Activated CD8-positive, alpha-beta T cell treated with anti-CD3 and anti-CD28 coated beads, Interleukin-2, amount 10 ng/mL, durations not matched to agents 7 days and 5 days (primary cell): ENCODE measurements around the gene GRM5. TPM values are rescaled to one million over a fixed set of nuclear protein-coding genes. Genes with fewer than 3 reads are reported as not detected.

Source experiments
- ATAC-seq: fragments of 150-1000 bp; cut with Tn5 transposase; one replicate; pipeline ENCODE4 v1.10.0; 2021; ENCODE audit warnings: moderate library complexity
- CTCF ChIA-PET: fragments of 350-600 bp; sonication (Branson Sonifier 250); formaldehyde crosslinking; loops from one replicate; lab custom pipeline; 2021; ENCODE audit warnings: antibody characterized with exemption; lab: Charles Lee
- POLR2A ChIA-PET: fragments of 350-600 bp; sonication (Branson Sonifier 250); formaldehyde crosslinking; loops from one replicate; lab custom pipeline; 2021; ENCODE audit warnings: antibody characterized with exemption; lab: Charles Lee
- DNase-seq: peaks from one replicate; pipeline ENCODE4 v3.0.0-alpha.2; 2020
- H3K27ac Mint-ChIP-seq: one replicate; pipeline ENCODE4 v1.8.0; 2021; ENCODE audit warnings: mild to moderate bottlenecking, mixed read lengths
- H3K27me3 Mint-ChIP-seq: one replicate; pipeline ENCODE4 v1.8.0; 2021; ENCODE audit warnings: low read depth, mixed read lengths
- H3K36me3 Mint-ChIP-seq: one replicate; pipeline ENCODE4 v1.8.0; 2021; ENCODE audit warnings: low read depth, mixed read lengths
- H3K4me1 Mint-ChIP-seq: one replicate; pipeline ENCODE4 v1.8.0; 2021; ENCODE audit warnings: low read depth, mixed read lengths
- H3K4me3 Mint-ChIP-seq: one replicate; pipeline ENCODE4 v1.8.0; 2021; ENCODE audit warnings: mild to moderate bottlenecking, mixed read lengths
- H3K9me3 Mint-ChIP-seq: one replicate; pipeline ENCODE4 v1.8.0; 2022; ENCODE audit warnings: mixed read lengths; ENCODE audit not compliant: insufficient read depth
- total RNA-seq, 2 experiments: library from RNA; stranded (reverse); gene quantifications; one replicate each; pipeline ENCODE4 v1.2.3, GENCODE V29; 2021

Gene GRM5
- total RNA-seq, 2 experiments from 2014 or later, result not detected

GRCh38 chr11:88495836-88496235 lies 569.9 kb downstream of the GRM5 start:
- CTCF ChIA-PET, result interaction anchor here (0.8 kb wide), 1 partner anchor 438 kb away, joined by 3 read pairs; no protein-coding TSS in a partner anchor
- no peaks in the 10 kb centered on the region for H3K9me3 Mint-ChIP-seq
- no peak for DNase-seq
- POLR2A ChIA-PET, result no interaction called here
- no peak overlapping the region for H3K4me3 Mint-ChIP-seq
- no peak for ATAC-seq
- H3K27me3 Mint-ChIP-seq, result peaks cover 18% of the 10 kb centered on the region
- no peak overlapping the region for H3K27ac Mint-ChIP-seq
- no peaks in the 10 kb centered on the region for H3K36me3 Mint-ChIP-seq
- no peaks in the 10 kb centered on the region for H3K4me1 Mint-ChIP-seq

GRCh38 chr11:88494848-88495247 lies 570.9 kb downstream of the GRM5 start:
- no peaks in the 10 kb centered on the region for H3K9me3 Mint-ChIP-seq
- DNase-seq (no peak), ATAC-seq (no peak)
- H3K4me3 Mint-ChIP-seq, result no peak overlapping the region
- ChIA-PET POLR2A (no interaction called here), CTCF (no interaction called here)
- no peaks in the 10 kb centered on the region for H3K4me1 Mint-ChIP-seq
- no peaks in the 10 kb centered on the region for H3K36me3 Mint-ChIP-seq
- H3K27ac Mint-ChIP-seq, result no peak overlapping the region
- peaks cover 15% of the 10 kb centered on the region for H3K27me3 Mint-ChIP-seq

GRCh38 chr11:88491674-88492073 lies 574.1 kb downstream of the GRM5 start:
- ChIA-PET CTCF (no interaction called here), POLR2A (no interaction called here)
- H3K4me1 Mint-ChIP-seq, result no peaks in the 10 kb centered on the region
- peaks cover 7% of the 10 kb centered on the region for H3K27me3 Mint-ChIP-seq
- DNase-seq, result no peak
- no peaks in the 10 kb centered on the region for H3K36me3 Mint-ChIP-seq
- ATAC-seq, result no peak
- no peak overlapping the region for H3K27ac Mint-ChIP-seq
- H3K4me3 Mint-ChIP-seq, result no peak overlapping the region
- no peaks in the 10 kb centered on the region for H3K9me3 Mint-ChIP-seq

DNA sequence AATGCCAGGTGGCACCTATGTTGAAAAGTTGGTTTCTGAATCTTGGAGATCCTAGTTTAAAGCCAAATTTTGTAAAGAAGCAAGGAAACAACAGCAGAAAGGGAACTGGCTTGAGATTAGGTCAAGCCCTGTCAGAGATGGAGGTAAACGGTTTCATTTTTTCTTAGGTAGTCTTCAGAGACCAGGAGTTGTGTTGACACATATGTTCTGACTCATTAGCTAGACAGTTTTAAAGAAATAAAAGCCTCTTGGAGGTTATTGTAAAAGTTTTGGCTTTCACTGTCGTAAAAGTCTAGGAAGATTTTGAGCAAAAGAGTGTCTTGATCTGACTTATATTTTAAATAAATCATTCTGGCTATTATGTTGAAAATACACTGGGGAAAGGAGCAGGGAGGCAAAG lies 576.8 kb downstream of the GRM5 start:
- POLR2A ChIA-PET, result no interaction called here

DNA sequence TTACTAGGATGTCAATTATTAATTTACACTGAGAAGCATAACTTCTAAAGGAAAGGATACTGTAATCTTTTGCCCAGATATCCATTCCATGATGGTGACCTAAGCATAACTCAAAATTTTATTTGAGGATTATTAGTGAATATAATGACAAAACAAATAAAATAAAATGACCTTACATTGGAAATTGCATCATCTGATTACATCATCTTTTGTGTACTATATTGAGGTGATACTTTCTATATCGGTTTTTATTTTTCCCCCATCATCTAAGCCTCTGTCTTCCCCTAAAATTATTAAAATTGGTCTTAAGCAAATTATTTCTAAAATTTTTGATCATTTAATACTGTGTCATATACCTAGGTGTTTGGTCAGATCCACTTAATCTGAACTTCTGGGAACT lies 578.1 kb downstream of the GRM5 start:
- H3K9me3 Mint-ChIP-seq, result no peaks in the 10 kb centered on the region

More for the DNA sequence above, 576.8 kb downstream of the GRM5 start:
- peaks cover 4% of the 10 kb centered on the region for H3K4me1 Mint-ChIP-seq
- no peak overlapping the region for H3K4me3 Mint-ChIP-seq
- ATAC-seq (no peak), DNase-seq (no peak)
- no peaks in the 10 kb centered on the region for H3K36me3 Mint-ChIP-seq
- peaks cover 2% of the 10 kb centered on the region for H3K27me3 Mint-ChIP-seq
- no peak overlapping the region for H3K27ac Mint-ChIP-seq
- H3K9me3 Mint-ChIP-seq, result no peaks in the 10 kb centered on the region
- CTCF ChIA-PET, result no interaction called here

GRCh38 chr11:88484873-88485621 lies 580.7 kb downstream of the GRM5 start:
- no peaks in the 10 kb centered on the region for H3K36me3 Mint-ChIP-seq
- peak; percentile 38 for DNase-seq
- ATAC-seq, result peak; percentile 82
- H3K4me3 Mint-ChIP-seq, result no peak overlapping the region
- no peaks in the 10 kb centered on the region for H3K9me3 Mint-ChIP-seq
- ChIA-PET CTCF (interaction anchor here (0.6 to 2.1 kb wide), 20 partner anchors 9 to 307 kb away, joined by 3 to 10 read pairs (median 3); no protein-coding TSS in a partner anchor), POLR2A (no interaction called here)
- H3K27me3 Mint-ChIP-seq, result peaks cover 5% of the 10 kb centered on the region
- peaks cover 4% of the 10 kb centered on the region for H3K4me1 Mint-ChIP-seq
- no peak overlapping the region for H3K27ac Mint-ChIP-seq

More for the DNA sequence above, 578.1 kb downstream of the GRM5 start:
- DNase-seq (no peak), ATAC-seq (no peak)
- no peak overlapping the region for H3K4me3 Mint-ChIP-seq
- H3K27ac Mint-ChIP-seq, result no peak overlapping the region
- POLR2A ChIA-PET, result no interaction called here
- H3K27me3 Mint-ChIP-seq, result peaks cover 5% of the 10 kb centered on the region
- CTCF ChIA-PET, result no interaction called here
- peaks cover 4% of the 10 kb centered on the region for H3K4me1 Mint-ChIP-seq
- no peaks in the 10 kb centered on the region for H3K36me3 Mint-ChIP-seq

DNA sequence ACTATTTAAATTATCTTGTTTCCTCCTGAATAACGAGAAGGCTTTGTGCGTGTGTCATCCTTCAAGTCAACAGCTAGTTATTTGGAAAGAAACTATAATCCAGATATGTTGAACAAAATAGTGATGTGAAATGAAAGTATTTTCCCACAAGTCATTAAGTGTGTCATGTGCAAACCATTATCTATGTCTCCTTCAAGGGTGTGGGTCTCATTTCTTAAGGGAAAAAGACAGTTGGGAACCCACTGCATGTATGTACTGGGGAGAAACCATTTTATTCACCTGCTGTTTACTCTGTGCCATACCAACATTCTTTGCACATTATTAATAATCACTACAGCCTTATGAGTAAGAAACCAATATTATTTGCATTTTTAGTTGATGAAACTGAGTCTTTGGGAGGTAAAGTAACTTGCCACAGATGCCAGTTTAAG lies 582.9 kb downstream of the GRM5 start:
- no peaks in the 10 kb centered on the region for H3K9me3 Mint-ChIP-seq

DNA sequence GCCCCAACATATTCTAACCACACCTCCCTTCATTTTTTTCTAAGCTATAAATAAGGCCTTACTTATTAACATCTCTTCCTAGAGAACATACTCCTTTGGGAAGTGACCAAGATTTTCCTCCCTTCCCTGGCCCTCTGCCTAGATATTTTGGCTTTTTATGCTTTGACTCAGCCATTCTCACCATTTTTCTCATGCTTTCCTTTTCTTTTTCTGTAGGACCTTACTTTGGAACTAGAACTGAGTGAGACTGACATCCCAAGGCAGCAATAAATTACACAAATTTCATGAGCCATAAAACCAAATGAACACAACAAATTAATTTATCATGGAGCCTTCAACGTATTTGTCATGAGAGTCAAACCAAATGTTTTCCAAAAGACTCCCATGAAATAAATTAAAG lies 585.6 kb downstream of the GRM5 start:
- Mint-ChIP-seq H3K27me3 (peaks cover 3% of the 10 kb centered on the region), H3K9me3 (no peaks in the 10 kb centered on the region), H3K36me3 (no peaks in the 10 kb centered on the region), H3K4me1 (peaks cover 4% of the 10 kb centered on the region), H3K4me3 (no peak overlapping the region), H3K27ac (no peak overlapping the region)
- ATAC-seq, result no peak
- DNase-seq, result no peak
- CTCF ChIA-PET, result no interaction called here
- POLR2A ChIA-PET, result no interaction called here

More for the DNA sequence above, 582.9 kb downstream of the GRM5 start:
- no peak overlapping the region for H3K27ac Mint-ChIP-seq
- no peaks in the 10 kb centered on the region for H3K36me3 Mint-ChIP-seq
- H3K27me3 Mint-ChIP-seq, result peaks cover 5% of the 10 kb centered on the region
- DNase-seq, result no peak
- no peak overlapping the region for H3K4me3 Mint-ChIP-seq
- H3K4me1 Mint-ChIP-seq, result peaks cover 4% of the 10 kb centered on the region
- ATAC-seq, result no peak
- ChIA-PET POLR2A (no interaction called here), CTCF (interaction anchor here (1.2 kb wide), 1 partner anchor 20 kb away, joined by 3 read pairs; no protein-coding TSS in a partner anchor)

DNA sequence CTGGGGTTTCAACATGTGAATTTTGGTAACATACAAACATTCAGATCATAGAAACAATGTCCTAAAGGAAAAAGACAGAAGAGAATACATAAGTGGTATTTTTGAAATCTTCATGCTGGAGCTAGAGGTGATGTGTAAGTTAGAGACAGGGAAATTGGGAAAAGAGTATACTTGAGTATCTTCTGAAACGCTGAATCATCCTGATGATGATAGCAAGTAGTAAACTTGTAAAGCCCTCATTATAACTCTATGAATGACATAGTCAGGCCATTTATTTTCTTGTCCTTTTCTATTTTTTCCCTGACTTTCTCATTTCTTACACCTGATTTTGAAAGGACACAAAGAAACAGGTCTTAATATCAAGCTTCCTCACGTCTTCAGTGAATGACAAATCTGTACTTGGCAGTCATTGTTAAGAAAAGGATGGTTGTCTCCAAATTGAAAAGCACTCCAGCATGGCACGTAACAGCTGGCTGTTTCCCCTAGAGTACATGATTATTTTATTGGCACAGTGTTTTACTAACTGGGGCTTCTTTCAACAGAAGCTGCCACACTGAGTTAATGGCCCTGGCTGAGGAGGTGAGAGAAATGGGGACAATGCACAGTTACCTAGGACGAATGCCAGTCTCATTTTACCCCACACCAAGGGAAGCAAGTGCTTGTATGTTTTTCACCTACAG lies 587.5 kb downstream of the GRM5 start:
- CTCF ChIA-PET, result no interaction called here

GRCh38 chr11:88475991-88476418 lies 589.8 kb downstream of the GRM5 start:
- Mint-ChIP-seq H3K27ac (no peak overlapping the region), H3K27me3 (peaks cover 9% of the 10 kb centered on the region), H3K4me1 (no peaks in the 10 kb centered on the region), H3K36me3 (no peaks in the 10 kb centered on the region), H3K4me3 (no peak overlapping the region), H3K9me3 (no peaks in the 10 kb centered on the region)
- ATAC-seq (no peak), DNase-seq (no peak)
- POLR2A ChIA-PET, result no interaction called here
- CTCF ChIA-PET, result no interaction called here

More for the DNA sequence above, 587.5 kb downstream of the GRM5 start:
- Mint-ChIP-seq H3K4me3 (no peak overlapping the region), H3K27ac (no peak overlapping the region), H3K27me3 (peaks cover 9% of the 10 kb centered on the region), H3K36me3 (no peaks in the 10 kb centered on the region), H3K4me1 (no peaks in the 10 kb centered on the region), H3K9me3 (no peaks in the 10 kb centered on the region)
- POLR2A ChIA-PET, result no interaction called here
- no peak for ATAC-seq
- DNase-seq, result no peak

DNA sequence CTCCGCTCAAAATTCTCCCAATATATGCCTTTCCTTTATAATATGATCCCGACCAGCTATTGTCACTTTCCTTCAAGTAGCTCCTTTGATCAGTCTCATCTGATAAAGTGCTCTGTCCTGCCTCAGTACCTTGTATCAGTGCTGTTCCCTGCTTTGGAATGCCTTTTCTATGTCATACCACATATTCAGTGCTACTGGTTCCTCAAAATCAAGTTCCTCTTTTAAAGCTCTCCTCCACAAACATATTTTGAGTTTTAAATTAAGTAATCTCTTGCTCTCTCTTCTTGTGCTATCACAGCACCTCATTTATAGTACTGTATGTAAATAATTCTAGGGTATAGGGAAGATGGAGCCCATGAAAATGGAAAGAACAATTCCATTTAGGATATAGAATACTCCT lies 591.1 kb downstream of the GRM5 start:
- no peak overlapping the region for H3K27ac Mint-ChIP-seq
- H3K4me3 Mint-ChIP-seq, result no peak overlapping the region
- peaks cover 9% of the 10 kb centered on the region for H3K27me3 Mint-ChIP-seq
- no peaks in the 10 kb centered on the region for H3K36me3 Mint-ChIP-seq
- H3K9me3 Mint-ChIP-seq, result no peaks in the 10 kb centered on the region
- ATAC-seq (no peak), DNase-seq (no peak)
- H3K4me1 Mint-ChIP-seq, result no peaks in the 10 kb centered on the region
- ChIA-PET POLR2A (no interaction called here), CTCF (interaction anchor here (1.9 kb wide), 1 partner anchor 11 kb away, joined by 5 read pairs; no protein-coding TSS in a partner anchor)

DNA sequence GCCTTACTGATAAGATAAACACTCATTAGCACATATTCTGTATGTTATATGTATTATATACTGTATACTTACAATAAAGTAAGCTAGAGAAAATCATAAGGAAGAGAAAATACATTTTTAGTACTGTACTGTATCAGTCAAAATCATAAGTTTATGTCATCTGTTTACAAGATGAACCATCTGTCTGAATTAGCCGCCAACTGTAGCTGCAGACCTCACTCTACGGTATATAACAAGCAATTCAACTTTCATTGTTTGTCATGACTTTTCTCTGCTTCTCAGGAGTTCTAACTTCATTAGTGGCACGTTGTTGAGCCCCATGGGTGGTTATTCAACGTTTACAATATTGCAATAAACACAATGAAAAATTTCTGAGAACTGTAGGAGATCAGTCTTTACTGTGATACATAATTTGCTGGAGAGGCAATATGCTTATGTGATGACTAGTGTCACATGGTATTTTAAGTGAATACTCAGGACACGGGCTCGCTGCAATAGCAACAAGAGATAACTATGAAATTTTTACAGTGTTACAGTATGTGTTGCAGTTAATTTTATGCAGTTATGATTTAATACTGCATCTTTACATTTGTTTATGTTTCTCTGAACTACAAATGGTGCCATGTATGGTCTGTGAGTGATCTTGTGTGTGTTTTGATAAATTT lies 596.1 kb downstream of the GRM5 start:
- ChIA-PET CTCF (no interaction called here), POLR2A (no interaction called here)
- no peak for DNase-seq
- peaks cover 20% of the 10 kb centered on the region for H3K27me3 Mint-ChIP-seq
- no peak for ATAC-seq
- peaks cover 4% of the 10 kb centered on the region for H3K9me3 Mint-ChIP-seq
- H3K4me1 Mint-ChIP-seq, result no peaks in the 10 kb centered on the region
- no peaks in the 10 kb centered on the region for H3K36me3 Mint-ChIP-seq
- no peak overlapping the region for H3K4me3 Mint-ChIP-seq
- H3K27ac Mint-ChIP-seq, result no peak overlapping the region
